GM06990 (cell line): Measurements from ENCODE around the gene INSIG1.

ENCODE experiments used
- DNase-seq: peaks from one replicate; pipeline ENCODE4 v3.0.0-alpha.2; 2011; ENCODE audit not compliant: insufficient read length; ENCODE audit errors: extremely low read depth
- H3K27me3 ChIP-seq: replicated peaks from 2 replicates; pipeline ENCODE4 v1.6.0; 2011; ENCODE audit warnings: low read length; ENCODE audit not compliant: control insufficient read depth, insufficient read depth
- H3K36me3 ChIP-seq: 2 replicates; pipeline ENCODE4 v1.5.1; 2011; ENCODE audit warnings: low read length; ENCODE audit not compliant: control insufficient read depth, insufficient read depth
- H3K4me3 ChIP-seq: replicated peaks from 2 replicates; pipeline ENCODE4 v1.5.1; 2011; ENCODE audit warnings: low read depth, mild to moderate bottlenecking, control low read depth, low read length
- TF ChIP-seq, protein P1 (sequence below): IDR thresholded peaks from 2 replicates; pipeline ENCODE4 v1.5.1; 2011; ENCODE audit warnings: low read length, control low read depth, mild to moderate bottlenecking, inconsistent platforms; ENCODE audit not compliant: insufficient read depth, poor library complexity, severe bottlenecking

Gene INSIG1

DNA sequence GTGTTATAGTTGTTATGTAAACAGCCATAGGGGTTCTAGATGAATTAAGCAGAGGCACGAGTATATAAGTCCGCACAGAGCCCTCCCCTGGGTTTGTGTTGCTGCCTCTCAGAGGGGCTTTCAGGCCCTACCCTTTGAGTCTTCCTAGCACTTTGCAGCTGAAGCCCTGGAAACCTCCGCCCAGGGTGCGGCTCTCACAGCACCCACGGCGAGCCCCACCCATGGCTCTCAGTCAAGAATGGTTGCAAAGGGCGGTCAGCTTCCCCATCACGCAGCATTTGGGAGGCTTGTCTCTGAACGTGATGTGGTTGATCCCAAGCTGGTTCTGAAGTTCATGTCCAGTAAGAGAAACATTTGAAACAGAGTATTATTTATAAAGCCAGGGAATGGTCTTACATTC lies 18.8 kb upstream of the INSIG1 start:
- TF ChIP-seq, protein P1, sequence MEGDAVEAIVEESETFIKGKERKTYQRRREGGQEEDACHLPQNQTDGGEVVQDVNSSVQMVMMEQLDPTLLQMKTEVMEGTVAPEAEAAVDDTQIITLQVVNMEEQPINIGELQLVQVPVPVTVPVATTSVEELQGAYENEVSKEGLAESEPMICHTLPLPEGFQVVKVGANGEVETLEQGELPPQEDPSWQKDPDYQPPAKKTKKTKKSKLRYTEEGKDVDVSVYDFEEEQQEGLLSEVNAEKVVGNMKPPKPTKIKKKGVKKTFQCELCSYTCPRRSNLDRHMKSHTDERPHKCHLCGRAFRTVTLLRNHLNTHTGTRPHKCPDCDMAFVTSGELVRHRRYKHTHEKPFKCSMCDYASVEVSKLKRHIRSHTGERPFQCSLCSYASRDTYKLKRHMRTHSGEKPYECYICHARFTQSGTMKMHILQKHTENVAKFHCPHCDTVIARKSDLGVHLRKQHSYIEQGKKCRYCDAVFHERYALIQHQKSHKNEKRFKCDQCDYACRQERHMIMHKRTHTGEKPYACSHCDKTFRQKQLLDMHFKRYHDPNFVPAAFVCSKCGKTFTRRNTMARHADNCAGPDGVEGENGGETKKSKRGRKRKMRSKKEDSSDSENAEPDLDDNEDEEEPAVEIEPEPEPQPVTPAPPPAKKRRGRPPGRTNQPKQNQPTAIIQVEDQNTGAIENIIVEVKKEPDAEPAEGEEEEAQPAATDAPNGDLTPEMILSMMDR = no peak
- no peaks in the 10 kb centered on the region; the same call in 1 of the 2 replicates for H3K27me3 ChIP-seq
- H3K4me3 ChIP-seq = no peak overlapping the region
- no peak for DNase-seq
- no peaks in the 10 kb centered on the region for H3K36me3 ChIP-seq

DNA sequence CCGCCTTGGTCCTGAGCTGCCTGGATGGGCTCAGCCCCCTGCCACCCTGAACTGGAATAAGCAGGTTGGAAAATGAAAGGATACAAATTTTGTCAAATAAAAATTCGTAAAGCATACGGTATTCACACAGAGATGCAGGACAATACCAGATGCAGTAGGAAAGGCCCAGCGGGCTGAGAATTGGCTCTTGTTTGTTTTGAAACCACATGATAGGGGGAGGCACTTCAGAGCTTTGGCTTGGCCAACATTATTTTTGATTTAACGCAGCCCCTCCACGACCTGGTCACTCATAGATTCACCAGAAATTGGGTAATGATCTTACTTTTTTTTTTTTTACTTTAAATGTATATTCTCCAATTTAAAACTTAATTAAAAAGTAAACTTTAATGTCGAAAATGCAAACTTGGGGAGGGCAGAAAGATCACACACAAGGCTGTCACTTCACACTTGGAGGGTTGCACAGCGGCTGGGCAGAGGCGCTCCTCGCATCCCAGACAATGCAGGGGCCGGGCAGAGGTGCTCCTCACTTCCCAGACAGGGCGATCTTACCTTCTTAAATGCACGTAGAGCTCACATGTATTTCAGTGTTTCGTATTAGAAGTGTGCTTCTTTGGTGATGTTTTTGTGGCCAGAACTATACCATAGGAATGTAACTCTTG lies 17.8 kb upstream of the INSIG1 start:
- H3K36me3 ChIP-seq = no peaks in the 10 kb centered on the region
- TF ChIP-seq, protein P1 = no peak
- DNase-seq = no peak
- no peaks in the 10 kb centered on the region; the same call in 1 of the 2 replicates for H3K27me3 ChIP-seq
- H3K4me3 ChIP-seq = no peak overlapping the region

GRCh38 chr7:155280446-155281397 lies 17.0 kb upstream of the INSIG1 start:
- Histone ChIP-seq H3K4me3 (no peak overlapping the region), H3K36me3 (no peaks in the 10 kb centered on the region), H3K27me3 (no peaks in the 10 kb centered on the region; the same call in 1 of the 2 replicates)
- DNase-seq = no peak
- TF ChIP-seq, protein P1 = no peak

GRCh38 chr7:155281398-155281969 lies 16.2 kb upstream of the INSIG1 start:
- TF ChIP-seq, protein P1 = no peak
- Histone ChIP-seq H3K36me3 (no peaks in the 10 kb centered on the region), H3K4me3 (no peak overlapping the region), H3K27me3 (no peaks in the 10 kb centered on the region; the same call in 1 of the 2 replicates)
- no peak for DNase-seq

- TF ChIP-seq, protein P1 = no peak
- no peaks in the 10 kb centered on the region; the same call in 1 of the 2 replicates for H3K27me3 ChIP-seq
- H3K36me3 ChIP-seq = no peaks in the 10 kb centered on the region
- no peak for DNase-seq
- no peak overlapping the region for H3K4me3 ChIP-seq
Observed at GRCh38 chr7:155282671-155283070, 15.0 kb upstream of the INSIG1 start.
